MM.1S (cell line): ENCODE results near the gene CDC34.

Source experiments
- EZH2 ChIP-seq: fragments of 300-600 bp; sonication (generic); optimal IDR thresholded peaks from 2 replicates; pipeline ENCODE3; 2017; ENCODE audit warnings: low read depth, mild to moderate bottlenecking, antibody characterized with exemption, low read length, mixed read lengths
- TF ChIP-seq, protein P1 (sequence below): fragments of 300-600 bp; sonication (generic); IDR thresholded peaks from 2 replicates; pipeline ENCODE4 v1.5.1; 2016; ENCODE audit warnings: antibody characterized with exemption, low read length, mixed read lengths

DNA sequence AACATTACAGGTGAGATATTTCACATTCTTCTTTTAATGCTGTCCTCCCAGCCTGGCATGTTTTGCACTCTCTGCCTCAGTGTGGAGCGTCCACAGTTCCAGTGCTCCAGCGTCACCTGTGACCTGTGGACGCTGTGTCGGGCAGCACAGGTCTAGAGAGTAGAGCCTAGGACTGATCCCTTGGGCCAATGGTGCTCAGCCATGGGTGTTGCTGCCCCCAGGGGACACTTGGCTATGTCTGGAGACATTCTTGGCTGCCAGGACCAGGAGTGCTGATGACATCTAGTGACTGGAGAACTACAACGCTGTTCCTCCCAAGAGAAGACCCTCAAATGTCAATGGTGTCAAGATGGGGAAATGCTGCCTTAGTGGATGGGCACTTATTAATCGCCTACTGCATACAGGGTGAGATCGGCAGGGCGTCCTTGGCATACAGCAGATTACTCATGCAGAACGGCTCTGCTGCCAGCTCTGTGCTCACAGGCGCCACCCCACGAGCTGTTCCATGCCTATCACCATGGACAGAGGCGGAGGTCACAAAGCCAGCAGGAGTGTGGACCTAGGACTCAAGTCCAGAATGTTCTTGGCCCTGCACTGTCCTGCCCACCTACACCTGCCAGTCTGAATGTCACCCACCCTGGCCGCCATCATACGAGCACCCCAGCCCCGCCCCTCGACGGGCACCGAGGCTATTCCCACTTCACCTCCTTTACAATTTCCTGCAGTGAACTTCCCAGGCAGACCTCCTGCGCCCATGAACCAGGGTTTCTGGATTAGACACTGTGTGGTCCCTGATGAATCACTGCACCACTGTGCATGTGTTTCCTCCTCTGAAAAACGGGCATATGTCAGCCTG, 49.1 kb upstream of the CDC34 start:
- TF ChIP-seq, protein P1, sequence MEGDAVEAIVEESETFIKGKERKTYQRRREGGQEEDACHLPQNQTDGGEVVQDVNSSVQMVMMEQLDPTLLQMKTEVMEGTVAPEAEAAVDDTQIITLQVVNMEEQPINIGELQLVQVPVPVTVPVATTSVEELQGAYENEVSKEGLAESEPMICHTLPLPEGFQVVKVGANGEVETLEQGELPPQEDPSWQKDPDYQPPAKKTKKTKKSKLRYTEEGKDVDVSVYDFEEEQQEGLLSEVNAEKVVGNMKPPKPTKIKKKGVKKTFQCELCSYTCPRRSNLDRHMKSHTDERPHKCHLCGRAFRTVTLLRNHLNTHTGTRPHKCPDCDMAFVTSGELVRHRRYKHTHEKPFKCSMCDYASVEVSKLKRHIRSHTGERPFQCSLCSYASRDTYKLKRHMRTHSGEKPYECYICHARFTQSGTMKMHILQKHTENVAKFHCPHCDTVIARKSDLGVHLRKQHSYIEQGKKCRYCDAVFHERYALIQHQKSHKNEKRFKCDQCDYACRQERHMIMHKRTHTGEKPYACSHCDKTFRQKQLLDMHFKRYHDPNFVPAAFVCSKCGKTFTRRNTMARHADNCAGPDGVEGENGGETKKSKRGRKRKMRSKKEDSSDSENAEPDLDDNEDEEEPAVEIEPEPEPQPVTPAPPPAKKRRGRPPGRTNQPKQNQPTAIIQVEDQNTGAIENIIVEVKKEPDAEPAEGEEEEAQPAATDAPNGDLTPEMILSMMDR, result no peak
- no peak for TF ChIP-seq EZH2
